ENCODE results near the gene ISOC2.

ISOC2 gene

GRCh38 chr19:55491546-55492360, 30.3 kb upstream of the ISOC2 start:
- peak overlapping the region; percentile 46 to 82 (median 79) for H3K27ac Mint-ChIP-seq
- H3K4me1 Mint-ChIP-seq: peaks cover 37% of the 10 kb centered on the region
- peak overlapping the region in 1 of 3 experiments; percentile 11 for H3K4me3 Mint-ChIP-seq
- no peak for TF ChIP-seq CTCF (IDR thresholded peaks at IDR 0.05; ENCODE audit: unreplicated experiment in 3 of 3)
- no peaks in the 10 kb centered on the region for H3K27me3 Mint-ChIP-seq (ENCODE audit: low read depth)
- H3K36me3 Mint-ChIP-seq (ENCODE audit: low read depth): no peaks in the 10 kb centered on the region
- no peaks in the 10 kb centered on the region for H3K9me3 Mint-ChIP-seq

- peaks cover 43% of the 10 kb centered on the region for H3K4me1 Mint-ChIP-seq
- no peaks in the 10 kb centered on the region for H3K36me3 Mint-ChIP-seq (ENCODE audit: low read depth)
- TF ChIP-seq CTCF (IDR thresholded peaks at IDR 0.05; ENCODE audit: unreplicated experiment in 3 of 3): no peak
- H3K9me3 Mint-ChIP-seq: no peaks in the 10 kb centered on the region
- no peaks in the 10 kb centered on the region for H3K27me3 Mint-ChIP-seq (ENCODE audit: low read depth)
- peak overlapping the region in 1 of 3 experiments; percentile 82 for H3K27ac Mint-ChIP-seq
- no peak overlapping the region for H3K4me3 Mint-ChIP-seq
These were observed 29.3 kb upstream of the ISOC2 start for GRCh38 chr19:55490478-55491432.

- Mint-ChIP-seq H3K4me1 (peaks cover 47% of the 10 kb centered on the region), H3K27me3 (ENCODE audit: low read depth) (no peaks in the 10 kb centered on the region), H3K36me3 (ENCODE audit: low read depth) (no peaks in the 10 kb centered on the region), H3K4me3 (no peak overlapping the region), H3K9me3 (no peaks in the 10 kb centered on the region), H3K27ac (no peak overlapping the region)
- TF ChIP-seq CTCF (IDR thresholded peaks at IDR 0.05; ENCODE audit: unreplicated experiment in 3 of 3): no peak
These were observed 28.5 kb upstream of the ISOC2 start for GRCh38 chr19:55489711-55490477.

- Mint-ChIP-seq H3K4me3 (no peak overlapping the region), H3K36me3 (ENCODE audit: low read depth) (no peaks in the 10 kb centered on the region), H3K27me3 (ENCODE audit: low read depth) (no peaks in the 10 kb centered on the region), H3K27ac (peak overlapping the region in 1 of 3 experiments; percentile 80), H3K9me3 (no peaks in the 10 kb centered on the region), H3K4me1 (peaks cover 40% of the 10 kb centered on the region)
- no peak for TF ChIP-seq CTCF (IDR thresholded peaks at IDR 0.05; ENCODE audit: unreplicated experiment in 3 of 3)
These were observed 27.7 kb upstream of the ISOC2 start for GRCh38 chr19:55488986-55489710.

All from nephron (organoid).